ENCODE measurements around the gene FITM2. TPM values are rescaled to one million over a fixed set of nuclear protein-coding genes. Genes with fewer than 3 reads are reported as not detected.
"Not testable (repeated sequence)": the region's sequence is repeated elsewhere in the genome, so short reads cannot be mapped to it uniquely, and the experiment has no call there.

Gene FITM2
- total RNA-seq, 1 donor, result 11.0 TPM

- no peak for DNase-seq (ENCODE audit: low read depth)
- H3K4me3 ChIP-seq (ENCODE audit: low read depth, low read length), result no peak overlapping the region
- no peak for TF ChIP-seq CTCF (IDR thresholded peaks at IDR 0.05; ENCODE audit: insufficient read depth, low read length)
Measured at GRCh38 chr20:44334709-44335108, 23.7 kb upstream of the FITM2 start.

- no peak for TF ChIP-seq CTCF (IDR thresholded peaks at IDR 0.05; ENCODE audit: insufficient read depth, low read length)
- H3K4me3 ChIP-seq (ENCODE audit: low read depth, low read length), result no peak overlapping the region
- no peak for DNase-seq (ENCODE audit: low read depth)
Measured at GRCh38 chr20:44334306-44334705, 23.3 kb upstream of the FITM2 start.

GRCh38 chr20:44331201-44331600 lies 20.2 kb upstream of the FITM2 start:
- no peak for TF ChIP-seq CTCF (IDR thresholded peaks at IDR 0.05; ENCODE audit: insufficient read depth, low read length)
- no peak overlapping the region for H3K4me3 ChIP-seq (ENCODE audit: low read depth, low read length)
- no peak for DNase-seq (ENCODE audit: low read depth)

GRCh38 chr20:44328428-44328827 lies 17.4 kb upstream of the FITM2 start:
- H3K4me3 ChIP-seq (ENCODE audit: low read depth, low read length), result no peak overlapping the region
- TF ChIP-seq CTCF (IDR thresholded peaks at IDR 0.05; ENCODE audit: insufficient read depth, low read length), result no peak
- DNase-seq (ENCODE audit: low read depth), result no peak

DNA sequence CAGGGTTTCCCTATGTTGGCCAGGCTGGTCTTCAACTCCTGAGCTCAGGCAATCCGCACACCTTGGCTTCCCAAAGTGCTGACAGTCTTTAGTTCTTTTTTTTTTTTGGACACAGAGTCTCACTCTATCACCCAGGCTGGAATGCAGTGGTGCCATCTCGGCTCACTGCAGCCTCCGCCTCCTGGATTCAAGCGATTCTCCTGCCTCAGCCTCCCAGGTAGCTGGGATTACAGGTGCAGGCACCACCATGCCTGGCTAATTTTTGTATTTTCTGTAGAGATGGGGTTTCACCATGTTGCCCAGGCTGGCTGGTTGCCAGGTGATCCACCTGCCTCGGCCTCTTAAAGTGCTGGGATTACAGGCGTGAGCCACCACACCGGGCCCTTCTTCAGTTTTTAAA lies 16.7 kb upstream of the FITM2 start:
- DNase-seq (ENCODE audit: low read depth); H3K4me3 ChIP-seq (ENCODE audit: low read depth, low read length): not testable (repeated sequence)

- TF ChIP-seq CTCF (IDR thresholded peaks at IDR 0.05; ENCODE audit: insufficient read depth, low read length), result no peak
- H3K4me3 ChIP-seq (ENCODE audit: low read depth, low read length), result no peak overlapping the region
- no peak for DNase-seq (ENCODE audit: low read depth)
Measured at GRCh38 chr20:44326391-44327159, 15.6 kb upstream of the FITM2 start.

GRCh38 chr20:44324343-44324742 lies 13.3 kb upstream of the FITM2 start:
- no peak for TF ChIP-seq CTCF (IDR thresholded peaks at IDR 0.05; ENCODE audit: insufficient read depth, low read length)
- no peak for DNase-seq (ENCODE audit: low read depth)

More at GRCh38 chr20:44324343-44324742, 13.3 kb upstream of the FITM2 start:
- H3K4me3 ChIP-seq (ENCODE audit: low read depth, low read length), result no peak overlapping the region

Measured in fibroblast of the aortic adventitia (primary cell).